ENCODE measurements around the gene WNT9B. TPM values are rescaled to one million over a fixed set of nuclear protein-coding genes. Genes with fewer than 3 reads are reported as not detected.
A peak's percentile ranks its signal among the peaks of the same experiment; 100 is the strongest.

The WNT9B gene
- total and polyA plus RNA-seq, 9 of the 15 experiments (the other 6 are each of a cell fraction or from before 2014, with no cell fraction given), result not detected

GRCh38 chr17:46826116-46826515 is 25.3 kb upstream of the WNT9B start:
- Histone ChIP-seq H3K4me3 (no peak overlapping the region), H3K36me3 (ENCODE audit: control insufficient read depth, insufficient read depth, low read length) (no peaks in the 10 kb centered on the region), H3K4me1 (replicated peaks in 1 of 2; ENCODE audit: control insufficient read depth in 2 of 2, insufficient read depth in 2 of 2, low read length in 2 of 2) (peaks cover 8 to 22% of the 10 kb centered on the region in 2 experiments; a peak in 4 of 5 replicates), H3K4me2 (ENCODE audit: insufficient read depth, low read length) (no peak overlapping the region), H3K27ac (ENCODE audit: extremely low read depth, low read depth, low read length) (no peak overlapping the region), H3K9me3 (replicated peaks; ENCODE audit: control insufficient read depth, insufficient read depth, low read depth, low read length) (no peaks in the 10 kb centered on the region), H3K27me3 (ENCODE audit: control insufficient read depth in 2 of 2, insufficient read depth in 2 of 2, low read length in 2 of 2) (no peaks in the 10 kb centered on the region), H4K20me1 (replicated peaks; ENCODE audit: control insufficient read depth, insufficient read depth, low read length) (no peaks in the 10 kb centered on the region; the same call in 1 of the 2 replicates), H3K79me2 (ENCODE audit: control insufficient read depth, insufficient read depth, low read length) (no peaks in the 10 kb centered on the region), H3K9ac (ENCODE audit: insufficient read depth in 1 of 2, low read depth in 2 of 2, low read length in 2 of 2) (peak overlapping the region in 1 of 2 experiments; percentile 58; a peak in 1 of 4 replicates), H3K9me1 (ENCODE audit: control insufficient read depth, insufficient read depth, low read length) (no peaks in the 10 kb centered on the region), H2AFZ (ENCODE audit: low read depth, low read length) (no peak overlapping the region)
- in situ Hi-C loops (cut with MboI) (loop anchor here (25.0 kb wide), 2 partner anchors 189 to 839 kb away; partner anchors contain the start of gene STH), intact Hi-C loops (cut with micrococcal nuclease) (no loop called here)
- no peak for ATAC-seq
- ChIA-PET POLR2A (interaction anchor here (1.0 kb wide), 1 partner anchor 28 kb away, joined by 3 read pairs; no protein-coding TSS in a partner anchor), CTCF (ENCODE audit: low intra/inter-chr PET ratio) (no interaction called here)
- 0% methylated on average over 1 of the region's 1 CpG for WGBS (ENCODE audit: insufficient coverage, low coverage, missing lambda C conversion rate)
- DNase-seq (ENCODE audit: extremely low read depth in 1 of 4, low spot score in 3 of 4), result no peak
- no peak for FAIRE-seq
- BruUV-seq (replicated peaks), result no TSS peak
- TF ChIP-seq SFPQ (IDR thresholded peaks at IDR 0.05; ENCODE audit: low read depth, low read length) (no peak), HSF4 (CRISPR knock-in tag; IDR thresholded peaks at IDR 0.05; ENCODE audit: borderline replicate concordance) (no peak), NBN (IDR thresholded peaks at IDR 0.05; ENCODE audit: low read depth) (no peak), PBX2 (CRISPR knock-in tag; IDR thresholded peaks at IDR 0.05; ENCODE audit: low read depth) (no peak), PBX2 (tag; conservative IDR thresholded peaks at IDR 0.05; ENCODE audit: low read depth) (no peak), FOXP4 (CRISPR knock-in tag; IDR thresholded peaks at IDR 0.05; ENCODE audit: borderline replicate concordance) (no peak), SIRT6 (IDR thresholded peaks at IDR 0.05; ENCODE audit: low read depth, low read length) (no peak), BRD9 (IDR thresholded peaks at IDR 0.05; ENCODE audit: low read depth, partially characterized antibody) (no peak), ZNF445 (CRISPR knock-in tag; IDR thresholded peaks at IDR 0.05; ENCODE audit: low read depth) (no peak), FOXJ2 (tag; IDR thresholded peaks at IDR 0.05) (no peak), CHCHD3 (CRISPR knock-in tag; IDR thresholded peaks at IDR 0.05) (no peak)
- TF ChIP-seq, protein P1, sequence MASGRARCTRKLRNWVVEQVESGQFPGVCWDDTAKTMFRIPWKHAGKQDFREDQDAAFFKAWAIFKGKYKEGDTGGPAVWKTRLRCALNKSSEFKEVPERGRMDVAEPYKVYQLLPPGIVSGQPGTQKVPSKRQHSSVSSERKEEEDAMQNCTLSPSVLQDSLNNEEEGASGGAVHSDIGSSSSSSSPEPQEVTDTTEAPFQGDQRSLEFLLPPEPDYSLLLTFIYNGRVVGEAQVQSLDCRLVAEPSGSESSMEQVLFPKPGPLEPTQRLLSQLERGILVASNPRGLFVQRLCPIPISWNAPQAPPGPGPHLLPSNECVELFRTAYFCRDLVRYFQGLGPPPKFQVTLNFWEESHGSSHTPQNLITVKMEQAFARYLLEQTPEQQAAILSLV (tag; IDR thresholded peaks at IDR 0.05), result no peak
- TF ChIP-seq, protein P2, sequence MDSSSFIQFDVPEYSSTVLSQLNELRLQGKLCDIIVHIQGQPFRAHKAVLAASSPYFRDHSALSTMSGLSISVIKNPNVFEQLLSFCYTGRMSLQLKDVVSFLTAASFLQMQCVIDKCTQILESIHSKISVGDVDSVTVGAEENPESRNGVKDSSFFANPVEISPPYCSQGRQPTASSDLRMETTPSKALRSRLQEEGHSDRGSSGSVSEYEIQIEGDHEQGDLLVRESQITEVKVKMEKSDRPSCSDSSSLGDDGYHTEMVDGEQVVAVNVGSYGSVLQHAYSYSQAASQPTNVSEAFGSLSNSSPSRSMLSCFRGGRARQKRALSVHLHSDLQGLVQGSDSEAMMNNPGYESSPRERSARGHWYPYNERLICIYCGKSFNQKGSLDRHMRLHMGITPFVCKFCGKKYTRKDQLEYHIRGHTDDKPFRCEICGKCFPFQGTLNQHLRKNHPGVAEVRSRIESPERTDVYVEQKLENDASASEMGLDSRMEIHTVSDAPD (CRISPR knock-in tag; IDR thresholded peaks at IDR 0.05), result no peak

All from K562 (cell line).